H1 (cell line): ENCODE results near the gene ARV1. TPM values are rescaled to one million over a fixed set of nuclear protein-coding genes. Genes with fewer than 3 reads are reported as not detected.
"Not testable (repeated sequence)": the region's sequence is repeated elsewhere in the genome, so short reads cannot be mapped to it uniquely, and the experiment has no call there.

ENCODE experiments used
- CTCF ChIA-PET: fragments of 300-600 bp; sonication (Branson Sonifier 250); formaldehyde crosslinking; loops from one replicate; lab custom pipeline; 2021; ENCODE audit not compliant: partially characterized antibody; lab: Charles Lee
- POLR2A ChIA-PET: fragments of 300-600 bp; sonication (Branson Sonifier 250); formaldehyde crosslinking; loops from one replicate; lab custom pipeline; 2021; ENCODE audit warnings: inconsistent platforms; ENCODE audit not compliant: partially characterized antibody; lab: Charles Lee
- DNase-seq, 2 experiments: peaks; one replicate each; pipeline versions ENCODE4 v3.0.0 to v3.0.0-alpha.2; 2010 to 2022; ENCODE audit warnings: low spot score in 2 of 2, low read depth in 1 of 2, mixed read lengths in 1 of 2
- FAIRE-seq: peaks from 2 replicates; lab custom pipeline; 2011; peaks lifted over from hg19 to GRCh38; lab: Jason Lieb, UNC
- H2AFZ ChIP-seq: 2 replicates; pipeline ENCODE4 v1.8.1; 2012; ENCODE audit warnings: low read length, inconsistent platforms
- H2AK5ac ChIP-seq: 2 replicates; pipeline ENCODE4 v1.6.1; 2013; ENCODE audit warnings: low read depth, low read length
- H2BK120ac ChIP-seq: replicated peaks from 2 replicates; pipeline ENCODE3; 2013; ENCODE audit warnings: low read depth, low read length, inconsistent platforms
- H2BK12ac ChIP-seq: 2 replicates; pipeline ENCODE4 v1.6.1; 2013; ENCODE audit warnings: low read depth, low read length
- H2BK15ac ChIP-seq: 2 replicates; pipeline ENCODE4 v1.6.1; 2013; ENCODE audit warnings: low read length
- H2BK20ac ChIP-seq: 2 replicates; pipeline ENCODE4 v1.6.1; 2013; ENCODE audit warnings: low read length
- H2BK5ac ChIP-seq: 2 replicates; pipeline ENCODE4 v1.6.1; 2013; ENCODE audit warnings: low read depth, low read length
- H3K14ac ChIP-seq: 2 replicates; pipeline ENCODE4 v1.6.1; 2013; ENCODE audit warnings: inconsistent platforms; ENCODE audit not compliant: insufficient read length
- H3K18ac ChIP-seq: 2 replicates; pipeline ENCODE4 v1.6.1; 2013; ENCODE audit warnings: low read length; ENCODE audit errors: extremely low read depth
- H3K23ac ChIP-seq: 2 replicates; pipeline ENCODE4 v1.6.1; 2013; ENCODE audit warnings: inconsistent platforms; ENCODE audit not compliant: insufficient read length
- H3K23me2 ChIP-seq: 2 replicates; pipeline ENCODE4 v1.6.1; 2013; ENCODE audit warnings: low read depth, low read length
- H3K27ac ChIP-seq: 2 replicates; pipeline ENCODE4 v1.6.1; 2011; ENCODE audit warnings: low read depth, low read length, inconsistent platforms
- H3K27me3 ChIP-seq, 4 experiments: replicated peaks in 1 of 4; 1 replicate in 1 of 4; 2 replicates in 3 of 4; pipeline versions ENCODE4 v1.6.1 to v1.8.1; 2011 to 2013; ENCODE audit warnings: low read length in 3 of 4, mild to moderate bottlenecking in 3 of 4, inconsistent platforms in 2 of 4, mixed read lengths in 2 of 4, moderate library complexity in 1 of 4; ENCODE audit not compliant: control insufficient read depth in 3 of 4, insufficient read depth in 3 of 4; ENCODE audit errors: extremely low read depth in 1 of 4
- H3K36me3 ChIP-seq, 4 experiments: 2 replicates each; pipeline versions ENCODE4 v1.6.1 to v1.8.1; 2011 to 2013; ENCODE audit warnings: mild to moderate bottlenecking in 4 of 4, low read length in 3 of 4, moderate library complexity in 2 of 4, control low read depth in 1 of 4, inconsistent platforms in 1 of 4; ENCODE audit not compliant: insufficient read depth in 4 of 4, control insufficient read depth in 2 of 4
- H3K4ac ChIP-seq: replicated peaks from 2 replicates; pipeline ENCODE3; 2013; ENCODE audit warnings: low read length, low read depth, mixed read lengths, inconsistent platforms; ENCODE audit not compliant: insufficient read length
- H3K4me1 ChIP-seq, 4 experiments: replicated peaks in 1 of 4; 1 replicate in 1 of 4; 2 replicates in 3 of 4; pipeline versions ENCODE4 v1.6.1 to v1.8.1; 2011 to 2013; ENCODE audit warnings: low read length in 3 of 4, inconsistent platforms in 2 of 4, mixed read lengths in 1 of 4; ENCODE audit not compliant: insufficient read depth in 4 of 4, control insufficient read depth in 3 of 4
- H3K4me2 ChIP-seq, 2 experiments: 2 replicates each; pipeline versions ENCODE4 v1.6.1 to v1.8.1; 2011 to 2013; ENCODE audit warnings: low read depth in 2 of 2, low read length in 2 of 2, control low read depth in 1 of 2, inconsistent platforms in 1 of 2, mild to moderate bottlenecking in 1 of 2; ENCODE audit not compliant: insufficient read depth in 1 of 2
- H3K4me3 ChIP-seq, 4 experiments: fragments of 200-600, 300-600 bp in 1 of 4; sonication (generic), shearing (Covaris generic), sonication (Bioruptor Twin) in 1 of 4; 2 replicates each; pipeline versions ENCODE4 v1.5.1 to v1.8.1; 2011 to 2016; ENCODE audit warnings: low read length in 4 of 4, low read depth in 3 of 4, control low read depth in 2 of 4, inconsistent platforms in 2 of 4, mild to moderate bottlenecking in 2 of 4, mixed read lengths in 1 of 4, moderate library complexity in 1 of 4; ENCODE audit not compliant: insufficient read depth in 2 of 4; ENCODE audit errors: extremely low read depth in 1 of 4
- H3K56ac ChIP-seq: replicated peaks from 2 replicates; pipeline ENCODE3; 2013; ENCODE audit warnings: low read depth, mild to moderate bottlenecking, mixed read lengths, low read length, inconsistent platforms; ENCODE audit not compliant: insufficient read length
- H3K79me1 ChIP-seq: 2 replicates; pipeline ENCODE4 v1.6.1; 2013; ENCODE audit warnings: low read depth, low read length, control low read depth
- H3K79me2 ChIP-seq, 2 experiments: 2 replicates each; pipeline versions ENCODE4 v1.6.1 to v1.8.1; 2012 to 2013; ENCODE audit warnings: low read length in 2 of 2, mild to moderate bottlenecking in 2 of 2, inconsistent platforms in 1 of 2; ENCODE audit not compliant: insufficient read depth in 2 of 2, control insufficient read depth in 1 of 2
- H3K9ac ChIP-seq, 4 experiments: replicated peaks in 1 of 4; 1 replicate in 1 of 4; 2 replicates in 3 of 4; pipeline versions ENCODE4 v1.6.1 to v1.8.1; 2011 to 2013; ENCODE audit warnings: low read depth in 3 of 4, low read length in 3 of 4, control low read depth in 2 of 4, mild to moderate bottlenecking in 2 of 4, moderate library complexity in 2 of 4, inconsistent platforms in 1 of 4; ENCODE audit errors: extremely low read depth in 1 of 4
- H3K9me3 ChIP-seq, 2 experiments: 2 replicates each; pipeline versions ENCODE4 v1.6.1 to v1.8.1; 2012 to 2013; ENCODE audit warnings: mild to moderate bottlenecking in 2 of 2, moderate library complexity in 2 of 2, control low read depth in 1 of 2, inconsistent platforms in 1 of 2, low read depth in 1 of 2, low read length in 1 of 2, mixed read lengths in 1 of 2; ENCODE audit not compliant: insufficient read depth in 2 of 2
- H4K20me1 ChIP-seq, 2 experiments: replicated peaks in 1 of 2; 2 replicates each; pipeline versions ENCODE3 to v1.8.1; 2011 to 2013; ENCODE audit warnings: inconsistent platforms in 2 of 2, low read length in 2 of 2, mild to moderate bottlenecking in 1 of 2; ENCODE audit not compliant: insufficient read depth in 2 of 2, control insufficient read depth in 1 of 2
- H4K5ac ChIP-seq: 2 replicates; pipeline ENCODE4 v1.6.1; 2013; ENCODE audit warnings: low read length, low read depth, mixed read lengths, inconsistent platforms; ENCODE audit not compliant: insufficient read length
- H4K8ac ChIP-seq: 2 replicates; pipeline ENCODE4 v1.8.0; 2013; ENCODE audit warnings: mild to moderate bottlenecking, moderate library complexity, low read length, inconsistent platforms; ENCODE audit not compliant: insufficient read depth; ENCODE audit errors: extremely low read depth
- H4K91ac ChIP-seq: replicated peaks from 2 replicates; pipeline ENCODE3; 2013; ENCODE audit warnings: low read length, mixed read lengths, inconsistent platforms; ENCODE audit not compliant: insufficient read length
- whole genome bisulfite sequencing, 2 experiments: shearing (Covaris generic) in 1 of 2; methylation state at CpG; one replicate each; pipeline versions ENCODE4 v1.1.6 to v1.1.7; 2013 to 2015; ENCODE audit warnings: low lambda C conversion rate in 2 of 2, mixed read lengths in 2 of 2, inconsistent platforms in 1 of 2, low coverage in 1 of 2, missing lambda C conversion rate in 1 of 2; ENCODE audit not compliant: insufficient replicate concordance in 2 of 2, insufficient coverage in 1 of 2, insufficient read length in 1 of 2; ENCODE audit errors: extremely low coverage in 1 of 2, missing lambda C conversion rate in 1 of 2; 5-methylcytosine and 5-hydroxymethylcytosine counted together
- polyA plus RNA-seq, 7 experiments: library from polyadenylated mRNA; depleted of rRNA in 3 of 7; stranded (reverse) in 5 of 7; unstranded in 2 of 7; fragments of >200 nt in 5 of 7; fragments of 200-250 nt in 2 of 7; gene quantifications; 1 replicate in 5 of 7; 2 replicates in 1 of 7; 4 replicates in 1 of 7; pipeline versions ENCODE4 v1.2.1 to v1.2.3, GENCODE V29; 2011 to 2013; ENCODE audit warnings: missing spikeins in 2 of 7, mixed read lengths in 2 of 7
- total RNA-seq: library from RNA; stranded (reverse); fragmentation: NEBNext Ultra II Directional; extraction: Animal tissue kit (Norgen Biotek cat#: 25700); gene quantifications from 2 replicates; pipeline ENCODE4 v1.2.1, GENCODE V29; 2021

ARV1 gene
- total and polyA plus RNA-seq, 2 of the 8 experiments (the other 6 are each of a cell fraction or from before 2014, with no cell fraction given), result 13.1 to 13.4 TPM

DNA sequence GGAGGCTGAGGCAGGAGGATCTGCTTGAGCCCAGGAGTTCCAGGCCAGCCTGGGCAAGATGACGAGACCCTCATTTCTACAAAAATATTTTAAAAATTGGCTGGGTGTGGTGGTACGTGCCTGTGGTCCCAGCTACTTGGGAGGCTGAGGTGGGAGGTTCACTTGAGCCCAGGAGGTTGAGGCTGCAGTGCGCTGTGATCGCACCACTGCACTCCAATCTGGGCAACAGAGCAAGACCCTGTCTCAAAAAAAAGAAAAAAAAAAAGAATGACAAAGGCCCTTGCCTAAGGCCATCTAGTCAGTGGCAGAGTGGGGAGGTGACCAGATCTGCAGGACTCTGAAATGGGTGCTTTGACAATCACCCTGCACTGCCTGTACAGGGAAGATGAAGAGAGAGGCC, 50.4 kb downstream of the ARV1 start:
- H2BK12ac ChIP-seq, H2BK20ac ChIP-seq, H3K4me2 ChIP-seq, H4K5ac ChIP-seq, DNase-seq, H4K8ac ChIP-seq, H2AFZ ChIP-seq, H3K9me3 ChIP-seq, POLR2A ChIA-PET, H3K23ac ChIP-seq, H3K27me3 ChIP-seq, H3K79me2 ChIP-seq, H2BK5ac ChIP-seq, H4K91ac ChIP-seq, H3K4me1 ChIP-seq, H3K23me2 ChIP-seq, H3K14ac ChIP-seq, H3K27ac ChIP-seq, FAIRE-seq, H3K36me3 ChIP-seq, H3K4ac ChIP-seq, H3K18ac ChIP-seq, H3K56ac ChIP-seq, H2AK5ac ChIP-seq, H3K9ac ChIP-seq, H3K79me1 ChIP-seq, H4K20me1 ChIP-seq, H2BK120ac ChIP-seq, H2BK15ac ChIP-seq, H3K4me3 ChIP-seq: not testable (repeated sequence)
- CTCF ChIA-PET, result interaction anchor here (1.2 kb wide), 1 partner anchor 63 kb away, joined by 4 read pairs; no protein-coding TSS in a partner anchor
- 93% methylated on average over 4 of the region's 4 CpGs; no CpG with 5 or more reads in 1 of the 2 experiments for WGBS, 2 experiments
